ENCODE data around the gene CYP51A1. TPM values are rescaled to one million over a fixed set of nuclear protein-coding genes. Genes with fewer than 3 reads are reported as not detected.

Gene CYP51A1
- total and polyA plus RNA-seq, 2 of the 13 experiments (the other 11 are each of a cell fraction or from before 2014, with no cell fraction given), result 15.4 to 260 TPM

- TF ChIP-seq ZNF556 (CRISPR knock-in tag; IDR thresholded peaks at IDR 0.05; ENCODE audit: borderline replicate concordance) (peak; percentile 83; the same call in 1 of the 2 replicates), ZNF879 (CRISPR knock-in tag; IDR thresholded peaks at IDR 0.05) (no peak; the same call in 1 of the 2 replicates), SIX1 (CRISPR knock-in tag; IDR thresholded peaks at IDR 0.05; ENCODE audit: borderline replicate concordance) (0 out of 2 replicates have a peak, but pooled peaks have one; percentile 6), TEAD3 (CRISPR knock-in tag; optimal IDR thresholded peaks at IDR 0.05; ENCODE audit: borderline replicate concordance) (no peak), ZNF549 (CRISPR knock-in tag; IDR thresholded peaks at IDR 0.05) (no peak; the same call in 1 of the 2 replicates), TBL1XR1 (IDR thresholded peaks at IDR 0.05; ENCODE audit: borderline replicate concordance, low read length, partially characterized antibody) (no peak), ZNF670 (CRISPR knock-in tag; IDR thresholded peaks at IDR 0.05; ENCODE audit: borderline replicate concordance) (no peak), MLXIP (CRISPR knock-in tag; IDR thresholded peaks at IDR 0.05; ENCODE audit: borderline replicate concordance) (no peak), MIXL1 (CRISPR knock-in tag; IDR thresholded peaks at IDR 0.05) (0 out of 2 replicates have a peak, but pooled peaks have one; percentile 34), ZSCAN9 (CRISPR knock-in tag; IDR thresholded peaks at IDR 0.05; ENCODE audit: borderline replicate concordance) (peak; percentile 67; the same call in 1 of the 2 replicates), ZNF124 (CRISPR knock-in tag; IDR thresholded peaks at IDR 0.05) (peak; percentile 87), ZNF530 (CRISPR knock-in tag; IDR thresholded peaks at IDR 0.05; ENCODE audit: low read depth) (no peak), KDM1A (CRISPR knock-in tag; IDR thresholded peaks at IDR 0.05) (no peak), HNRNPUL1 (IDR thresholded peaks at IDR 0.05; ENCODE audit: low read depth, low read length) (0 out of 2 replicates have a peak, but pooled peaks have one; percentile 48), HCFC1 (IDR thresholded peaks at IDR 0.05; ENCODE audit: low read depth, low read length) (no peak; the same call in 1 of the 2 replicates), FLYWCH1 (CRISPR knock-in tag; IDR thresholded peaks at IDR 0.05) (no peak), EED (CRISPR knock-in tag; IDR thresholded peaks at IDR 0.05) (peak; percentile 7; the same call in 1 of the 2 replicates), YY1 (IDR thresholded peaks at IDR 0.05; ENCODE audit: insufficient read depth, insufficient replicate concordance, low read depth, low read length) (peak; percentile 24), SOX5 (CRISPR knock-in tag; IDR thresholded peaks at IDR 0.05; ENCODE audit: borderline replicate concordance) (peak; percentile 37; the same call in 1 of the 2 replicates), MBD4 (IDR thresholded peaks at IDR 0.05; ENCODE audit: borderline replicate concordance, low read length) (no peak), RCOR2 (CRISPR knock-in tag; IDR thresholded peaks at IDR 0.05) (no peak), ZNF264 (CRISPR knock-in tag; IDR thresholded peaks at IDR 0.05) (peak; percentile 40; the same call in 1 of the 2 replicates), KDM2A (CRISPR knock-in tag; IDR thresholded peaks at IDR 0.05; ENCODE audit: borderline replicate concordance, low read depth) (peak; percentile 96), SIN3B (IDR thresholded peaks at IDR 0.05; ENCODE audit: low read length) (no peak)
- TF ChIP-seq, protein P1, sequence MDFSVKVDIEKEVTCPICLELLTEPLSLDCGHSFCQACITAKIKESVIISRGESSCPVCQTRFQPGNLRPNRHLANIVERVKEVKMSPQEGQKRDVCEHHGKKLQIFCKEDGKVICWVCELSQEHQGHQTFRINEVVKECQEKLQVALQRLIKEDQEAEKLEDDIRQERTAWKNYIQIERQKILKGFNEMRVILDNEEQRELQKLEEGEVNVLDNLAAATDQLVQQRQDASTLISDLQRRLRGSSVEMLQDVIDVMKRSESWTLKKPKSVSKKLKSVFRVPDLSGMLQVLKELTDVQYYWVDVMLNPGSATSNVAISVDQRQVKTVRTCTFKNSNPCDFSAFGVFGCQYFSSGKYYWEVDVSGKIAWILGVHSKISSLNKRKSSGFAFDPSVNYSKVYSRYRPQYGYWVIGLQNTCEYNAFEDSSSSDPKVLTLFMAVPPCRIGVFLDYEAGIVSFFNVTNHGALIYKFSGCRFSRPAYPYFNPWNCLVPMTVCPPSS (IDR thresholded peaks at IDR 0.05), result no peak
Measured at GRCh38 chr7:92134271-92135051, at the start of gene CYP51A1 (continued).

Measured in HepG2 (cell line).